A673 (cell line): ENCODE measurements around the gene RGMA. TPM values are rescaled to one million over a fixed set of nuclear protein-coding genes. Genes with fewer than 3 reads are reported as not detected.
"Not testable (repeated sequence)": the region's sequence is repeated elsewhere in the genome, so short reads cannot be mapped to it uniquely, and the experiment has no call there.

ENCODE experiments used
- BruUV-seq: library from RNA; stranded (reverse); fragments of 400-500 nt; replicated peaks from 2 replicates; lab custom pipeline; 2021; lab: Mats Ljungman, UMichigan
- CTCF ChIA-PET: fragments of 300-600 bp; sonication (Branson Sonifier 250); formaldehyde crosslinking; loops from one replicate; lab custom pipeline; 2022; ENCODE audit warnings: antibody characterized with exemption; lab: Charles Lee
- POLR2A ChIA-PET: fragments of 300-600 bp; sonication (Branson Sonifier 250); formaldehyde crosslinking; loops from one replicate; lab custom pipeline; 2022; ENCODE audit warnings: antibody characterized with exemption; ENCODE audit not compliant: low non-redundant PET; lab: Charles Lee
- DNase-seq: peaks from one replicate; pipeline ENCODE4 v3.0.0-alpha.2; 2015; ENCODE audit warnings: low spot score
- H3K27ac ChIP-seq: fragments of 200-600 bp; sonication (generic); 2 replicates; pipeline ENCODE4 v1.5.1; 2016; ENCODE audit warnings: mixed run types, low read depth, mild to moderate bottlenecking, mixed read lengths, antibody characterized with exemption, low read length; ENCODE audit not compliant: poor library complexity, severe bottlenecking
- H3K27me3 ChIP-seq: fragments of 200-600 bp; sonication (generic); replicated peaks from 2 replicates; pipeline ENCODE4 v1.6.1; 2017; ENCODE audit warnings: mixed run types, low read depth, mild to moderate bottlenecking, mixed read lengths, antibody characterized with exemption, low read length; ENCODE audit not compliant: insufficient read depth, poor library complexity
- H3K36me3 ChIP-seq: fragments of 200-600 bp; sonication (generic); 2 replicates; pipeline ENCODE4 v1.6.1; 2016; ENCODE audit warnings: mixed run types, mild to moderate bottlenecking, mixed read lengths, antibody characterized with exemption, low read length; ENCODE audit not compliant: insufficient read depth, poor library complexity, severe bottlenecking
- H3K4me1 ChIP-seq: fragments of 200-600 bp; sonication (generic); 2 replicates; pipeline ENCODE4 v1.6.1; 2017; ENCODE audit warnings: mixed run types, mild to moderate bottlenecking, mixed read lengths, antibody characterized with exemption, low read length; ENCODE audit not compliant: insufficient read depth, poor library complexity, severe bottlenecking
- H3K4me3 ChIP-seq: fragments of 200-600 bp; sonication (generic); 2 replicates; pipeline ENCODE4 v1.5.1; 2016; ENCODE audit warnings: low read depth, mixed run types, mild to moderate bottlenecking, mixed read lengths, low read length; ENCODE audit not compliant: poor library complexity, severe bottlenecking
- H3K9me3 ChIP-seq: fragments of 200-600 bp; sonication (generic); 2 replicates; pipeline ENCODE4 v1.6.1; 2016; ENCODE audit warnings: mixed run types, low read depth, mild to moderate bottlenecking, mixed read lengths, antibody characterized with exemption, low read length; ENCODE audit not compliant: poor library complexity, severe bottlenecking
- EZH2 ChIP-seq: fragments of 200-600 bp; sonication (generic); IDR thresholded peaks from 2 replicates; pipeline ENCODE4 v1.6.1; 2017; ENCODE audit warnings: borderline replicate concordance, low read depth, mild to moderate bottlenecking, mixed read lengths, antibody characterized with exemption, low read length; ENCODE audit not compliant: poor library complexity, severe bottlenecking
- intact Hi-C: fragments of 100-400 bp; cut with micrococcal nuclease; formaldehyde crosslinking; loops from one replicate; pipeline ENCODE4 v1.10.0; 2022; ENCODE audit not compliant: unreplicated experiment
- total RNA-seq: library from RNA; stranded (reverse); gene quantifications from 2 replicates; pipeline ENCODE4 v1.2.3, GENCODE V29; 2021
- TF ChIP-seq, protein P1 (sequence below): fragments of 300-800, 200-600 bp; sonication (generic); conservative IDR thresholded peaks from 2 replicates; pipeline ENCODE4 v1.5.1; 2017; ENCODE audit warnings: low read depth, mild to moderate bottlenecking, antibody characterized with exemption, low read length, moderate library complexity, mixed read lengths

RGMA gene
- total RNA-seq, 1 experiment from 2014 or later, result 5.0 TPM

DNA sequence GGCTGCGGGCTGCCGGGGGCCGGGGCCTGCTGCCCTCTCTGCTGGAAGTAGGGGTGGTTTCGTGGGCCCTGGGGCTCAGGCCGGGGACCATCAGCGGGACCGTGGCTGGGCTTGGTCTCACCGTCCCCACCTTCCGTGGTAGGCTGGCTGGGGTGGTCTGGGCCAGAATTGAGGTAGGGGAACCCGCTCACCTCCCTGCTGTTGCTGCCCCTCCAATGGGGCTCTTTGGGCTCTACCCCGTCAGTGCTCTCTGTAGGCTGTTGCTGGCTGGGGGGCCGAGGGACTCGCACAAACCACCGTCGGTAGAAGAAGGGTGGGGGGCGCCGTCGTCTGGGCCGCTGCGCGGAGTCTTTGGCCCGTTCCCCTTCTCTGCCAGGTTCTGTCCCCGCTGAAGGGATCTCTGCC, 23.4 kb downstream of the RGMA start:
- intact Hi-C loops, result no loop called here
- no peaks in the 10 kb centered on the region for H3K9me3 ChIP-seq
- TF ChIP-seq, protein P1, sequence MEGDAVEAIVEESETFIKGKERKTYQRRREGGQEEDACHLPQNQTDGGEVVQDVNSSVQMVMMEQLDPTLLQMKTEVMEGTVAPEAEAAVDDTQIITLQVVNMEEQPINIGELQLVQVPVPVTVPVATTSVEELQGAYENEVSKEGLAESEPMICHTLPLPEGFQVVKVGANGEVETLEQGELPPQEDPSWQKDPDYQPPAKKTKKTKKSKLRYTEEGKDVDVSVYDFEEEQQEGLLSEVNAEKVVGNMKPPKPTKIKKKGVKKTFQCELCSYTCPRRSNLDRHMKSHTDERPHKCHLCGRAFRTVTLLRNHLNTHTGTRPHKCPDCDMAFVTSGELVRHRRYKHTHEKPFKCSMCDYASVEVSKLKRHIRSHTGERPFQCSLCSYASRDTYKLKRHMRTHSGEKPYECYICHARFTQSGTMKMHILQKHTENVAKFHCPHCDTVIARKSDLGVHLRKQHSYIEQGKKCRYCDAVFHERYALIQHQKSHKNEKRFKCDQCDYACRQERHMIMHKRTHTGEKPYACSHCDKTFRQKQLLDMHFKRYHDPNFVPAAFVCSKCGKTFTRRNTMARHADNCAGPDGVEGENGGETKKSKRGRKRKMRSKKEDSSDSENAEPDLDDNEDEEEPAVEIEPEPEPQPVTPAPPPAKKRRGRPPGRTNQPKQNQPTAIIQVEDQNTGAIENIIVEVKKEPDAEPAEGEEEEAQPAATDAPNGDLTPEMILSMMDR, result no peak
- TF ChIP-seq EZH2, result no peak
- H3K27me3 ChIP-seq, result no peaks in the 10 kb centered on the region
- H3K36me3 ChIP-seq, result no peaks in the 10 kb centered on the region
- H3K27ac ChIP-seq, result no peak overlapping the region
- CTCF ChIA-PET, result no interaction called here
- no peak overlapping the region for H3K4me3 ChIP-seq
- no peak for DNase-seq
- H3K4me1 ChIP-seq, result peaks cover 24% of the 10 kb centered on the region
- POLR2A ChIA-PET, result interaction anchor here (0.7 kb wide), 1 partner anchor 520 kb away, joined by 7 read pairs; no protein-coding TSS in a partner anchor
- no TSS peak for BruUV-seq

DNA sequence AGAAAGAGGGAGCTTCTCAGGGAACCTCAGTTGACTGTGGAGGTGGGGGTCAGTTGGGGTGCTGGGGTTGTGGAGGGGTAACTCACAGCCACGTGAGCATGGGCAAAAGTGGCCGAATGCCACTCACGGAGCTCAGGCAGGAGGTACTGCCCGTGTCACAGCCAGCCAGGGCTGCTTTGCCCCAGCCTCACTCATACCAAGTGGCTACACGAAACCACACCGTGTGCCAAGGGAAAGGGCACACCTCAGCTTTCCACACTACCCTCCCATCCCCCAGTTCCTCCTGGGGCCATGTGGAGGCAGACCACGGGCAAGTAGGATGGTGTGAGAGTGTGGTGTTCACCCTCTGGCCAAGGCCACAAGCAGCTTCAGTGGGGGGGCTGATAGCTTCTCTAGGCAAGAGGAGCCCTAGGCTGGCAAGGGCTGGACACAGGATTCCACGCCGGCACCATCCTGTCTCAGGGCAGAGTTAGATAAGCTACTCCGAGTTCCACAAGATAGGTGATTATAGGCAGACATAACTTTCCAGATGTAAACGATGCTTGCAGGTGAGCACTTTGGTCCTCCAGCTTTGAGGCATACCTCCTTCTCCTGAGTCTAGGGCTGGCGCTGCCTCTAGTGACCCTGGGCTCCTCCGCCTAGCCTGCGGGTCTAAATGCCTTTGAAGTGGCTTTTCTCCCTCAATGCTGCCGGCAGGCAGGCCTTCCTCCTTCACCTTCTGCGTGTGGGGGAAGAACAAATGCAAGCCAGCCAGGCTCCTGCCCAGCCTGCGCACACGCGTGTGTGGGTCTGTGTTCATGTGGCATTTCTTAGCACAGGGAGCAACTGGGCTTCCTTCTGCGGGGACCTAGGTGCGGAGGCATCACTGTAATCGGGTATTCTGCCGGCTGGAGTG, 25.0 kb downstream of the RGMA start:
- peaks cover 27% of the 10 kb centered on the region for H3K4me1 ChIP-seq
- no TSS peak for BruUV-seq
- no peak for DNase-seq
- intact Hi-C loops, result no loop called here
- no peaks in the 10 kb centered on the region for H3K27me3 ChIP-seq
- H3K9me3 ChIP-seq, result no peaks in the 10 kb centered on the region
- no peaks in the 10 kb centered on the region for H3K36me3 ChIP-seq
- H3K4me3 ChIP-seq, result no peak overlapping the region
- CTCF ChIA-PET, result no interaction called here
- POLR2A ChIA-PET, result no interaction called here
- H3K27ac ChIP-seq, result no peak overlapping the region
- TF ChIP-seq EZH2, result no peak
- TF ChIP-seq, protein P1, result no peak

GRCh38 chr15:93063262-93063671, 25.7 kb downstream of the RGMA start:
- Histone ChIP-seq H3K4me1 (peaks cover 27% of the 10 kb centered on the region), H3K27ac (no peak overlapping the region), H3K27me3 (no peaks in the 10 kb centered on the region), H3K9me3 (no peaks in the 10 kb centered on the region), H3K4me3 (no peak overlapping the region), H3K36me3 (no peaks in the 10 kb centered on the region)
- ChIA-PET CTCF (no interaction called here), POLR2A (no interaction called here)
- no peak for TF ChIP-seq EZH2
- TF ChIP-seq, protein P1, result no peak
- DNase-seq, result no peak
- intact Hi-C loops, result no loop called here
- no TSS peak for BruUV-seq

DNA sequence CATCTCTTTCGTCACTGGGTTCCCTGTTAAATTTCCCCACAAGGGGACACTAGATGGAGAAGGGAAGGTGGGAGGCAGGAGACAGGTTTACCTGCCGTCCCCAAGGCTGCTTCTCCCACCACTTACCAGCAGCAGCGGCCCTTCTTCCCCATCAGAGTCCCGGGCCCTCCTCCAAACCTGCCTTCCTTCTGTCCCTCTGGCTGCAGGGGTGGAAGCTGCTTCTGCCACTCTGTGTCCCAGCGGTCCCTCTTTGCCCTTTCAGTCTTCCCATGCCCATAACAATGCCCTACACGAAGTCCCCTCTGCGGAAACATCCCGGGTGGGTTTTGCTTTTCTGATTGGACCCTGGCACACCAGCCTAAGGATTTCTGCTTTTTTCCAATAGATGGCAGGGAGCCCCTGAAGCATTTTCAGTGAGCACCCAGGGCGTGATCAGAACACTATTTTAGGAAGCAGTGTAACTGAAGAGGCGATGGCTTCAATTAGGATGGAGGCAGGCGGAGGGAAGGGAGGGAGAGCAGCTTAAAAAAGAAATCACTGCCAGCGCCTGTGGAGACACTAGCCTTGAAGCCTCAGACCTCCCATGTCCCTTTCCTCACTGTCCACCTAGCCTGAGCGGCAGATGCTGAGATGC, 26.3 kb downstream of the RGMA start:
- H3K27ac ChIP-seq, H3K4me3 ChIP-seq, BruUV-seq, POLR2A ChIA-PET, H3K27me3 ChIP-seq, intact Hi-C loops, H3K9me3 ChIP-seq, H3K36me3 ChIP-seq, DNase-seq: not testable (repeated sequence)
- peaks cover 27% of the 10 kb centered on the region for H3K4me1 ChIP-seq
- CTCF ChIA-PET, result interaction anchor here (1.6 kb wide), 1 partner anchor 1057 kb away, joined by 4 read pairs; no protein-coding TSS in a partner anchor
